HG02970 (cell line): Measurements from ENCODE around the gene ALPP.
"Not testable (repeated sequence)": the region's sequence is repeated elsewhere in the genome, so short reads cannot be mapped to it uniquely, and the experiment has no call there.

Experiments
- ATAC-seq: cut with Tn5 transposase; IDR thresholded peaks from one replicate; pipeline ENCODE4 v1.9.1; 2021; ENCODE audit warnings: mild to moderate bottlenecking, moderate library complexity, moderate number of reproducible peaks; ENCODE audit not compliant: unreplicated experiment, low FRiP score

The ALPP gene

GRCh38 chr2:232419245-232420072, 40.9 kb downstream of the ALPP start:
- ATAC-seq: no peak

DNA sequence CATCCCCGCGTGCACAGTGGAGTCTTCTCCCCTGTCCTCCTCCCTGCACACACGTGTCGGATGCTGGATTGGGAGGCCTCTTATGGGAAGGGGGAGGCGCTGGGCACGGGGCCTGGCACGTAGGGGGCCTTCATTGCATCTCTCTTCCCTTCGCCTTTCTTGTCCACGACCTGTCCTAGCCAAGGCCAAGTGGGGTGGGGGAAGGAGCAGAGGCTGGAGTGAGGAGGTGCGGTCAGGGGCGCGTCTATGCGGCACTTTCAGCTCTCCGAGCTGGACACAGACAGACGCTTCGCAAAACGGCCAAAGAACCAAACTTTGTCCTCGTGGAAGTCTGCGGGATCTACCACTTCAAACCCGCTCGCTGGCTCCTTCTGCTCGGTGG, 41.5 kb downstream of the ALPP start:
- no peak for ATAC-seq

DNA sequence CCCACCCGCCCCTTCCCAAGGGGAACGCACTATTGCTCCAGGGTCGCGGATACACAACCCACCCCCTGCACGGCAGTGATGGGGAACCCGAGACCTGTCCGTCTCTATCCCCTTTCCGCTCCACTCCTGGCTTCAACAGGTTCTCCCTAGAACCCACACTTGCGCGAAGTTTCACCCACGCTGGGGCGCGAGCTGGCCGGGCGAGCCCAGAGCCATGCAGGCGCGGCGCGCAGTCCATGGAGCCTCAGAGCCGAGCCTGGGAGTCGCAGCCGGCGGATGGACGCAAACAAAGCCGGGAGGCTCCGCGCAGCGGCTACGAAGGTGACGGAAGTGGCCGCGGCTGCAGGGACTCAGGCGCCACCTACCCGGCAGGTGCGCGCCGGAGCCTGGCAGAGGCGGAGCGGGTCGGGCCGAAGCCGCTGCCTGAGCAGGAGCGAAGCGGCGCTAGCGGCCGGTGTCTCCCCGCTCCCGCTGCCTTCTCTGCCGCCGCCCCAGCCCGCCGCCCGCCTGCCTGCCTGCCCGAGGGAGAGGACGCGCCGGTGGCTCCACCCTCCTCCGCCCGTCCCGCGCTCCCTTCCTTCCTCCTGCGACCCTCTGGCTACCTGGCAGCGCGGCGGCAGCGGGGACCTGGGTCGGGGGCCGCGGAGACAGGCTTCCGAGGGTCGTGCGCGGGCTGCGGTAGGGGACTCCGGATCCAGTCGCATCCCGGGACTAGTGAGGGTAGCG, 42.1 kb downstream of the ALPP start:
- no peak for ATAC-seq

GRCh38 chr2:232421189-232421785, 42.7 kb downstream of the ALPP start:
- no peak for ATAC-seq

DNA sequence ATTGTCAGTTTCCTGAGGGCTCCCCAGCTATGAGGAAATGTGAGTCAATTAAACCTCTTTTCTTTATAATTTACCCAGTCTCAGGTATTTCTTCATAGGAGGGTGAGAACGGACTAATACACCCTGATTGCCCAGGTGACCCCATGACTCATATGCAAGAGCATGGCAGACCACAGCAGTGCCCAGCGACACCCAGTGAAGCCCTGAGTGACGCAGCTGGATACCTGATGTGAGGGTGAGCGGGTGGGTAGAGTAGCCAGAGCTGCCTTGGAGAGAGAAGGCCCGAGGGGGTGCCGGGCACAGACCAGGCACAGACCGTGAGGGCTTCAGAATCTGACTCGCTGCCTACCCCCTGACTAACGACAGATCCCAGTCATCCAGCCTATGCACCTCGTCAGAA, 43.5 kb downstream of the ALPP start:
- no peak for ATAC-seq

DNA sequence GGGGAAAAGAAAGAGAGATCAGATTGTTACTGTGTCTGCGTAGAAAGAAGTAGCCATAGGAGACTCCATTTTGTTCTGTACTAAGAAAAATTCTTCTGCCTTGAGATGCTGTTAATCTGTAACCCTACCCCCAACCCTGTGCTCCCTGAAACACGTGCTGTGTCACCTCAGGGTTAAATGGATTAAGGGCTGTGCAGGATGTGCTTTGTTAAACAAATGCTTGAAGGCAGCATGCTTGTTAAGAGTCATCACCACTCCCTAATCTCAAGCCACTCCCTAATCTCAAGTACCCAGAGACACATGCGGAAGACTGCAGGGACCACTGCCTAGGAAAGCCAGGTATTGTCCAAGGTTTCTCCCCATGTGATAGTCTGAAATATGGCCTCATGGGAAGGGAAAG, 44.4 kb downstream of the ALPP start:
- ATAC-seq: not testable (repeated sequence)

GRCh38 chr2:232423407-232423806, 44.9 kb downstream of the ALPP start:
- ATAC-seq: not testable (repeated sequence)

GRCh38 chr2:232431705-232432590, 53.4 kb downstream of the ALPP start:
- ATAC-seq: no peak
